Mesodermal cell (in vitro differentiated cells): ENCODE measurements around the gene KEAP1.

Source experiments
- H3K27ac ChIP-seq: 2 replicates; pipeline ENCODE4 v1.7.0; 2013; ENCODE audit warnings: mild to moderate bottlenecking, low read depth, low read length, moderate library complexity; ENCODE audit not compliant: severe bottlenecking
- H3K36me3 ChIP-seq: 2 replicates; pipeline ENCODE4 v1.7.1; 2013; ENCODE audit warnings: mild to moderate bottlenecking, low read length, moderate library complexity; ENCODE audit not compliant: control insufficient read depth, insufficient read depth
- H3K4me1 ChIP-seq: one replicate; pipeline ENCODE4 v1.7.1; 2013; ENCODE audit warnings: mild to moderate bottlenecking, low read length; ENCODE audit not compliant: insufficient read depth, control insufficient read depth, poor library complexity, severe bottlenecking
- H3K4me3 ChIP-seq: 2 replicates; pipeline ENCODE4 v1.7.0; 2013; ENCODE audit warnings: low read length, control low read depth, mild to moderate bottlenecking; ENCODE audit not compliant: insufficient read depth, poor library complexity, severe bottlenecking; ENCODE audit errors: extremely low read depth
- H3K9me3 ChIP-seq: 2 replicates; pipeline ENCODE4 v1.7.1; 2013; ENCODE audit warnings: mild to moderate bottlenecking, low read length, moderate library complexity; ENCODE audit not compliant: control insufficient read depth
- WGBS, 2 experiments: methylation state at CpG; one replicate each; pipeline ENCODE4 v1.1.5; 2013; ENCODE audit warnings: missing lambda C conversion rate in 2 of 2; ENCODE audit not compliant: insufficient coverage in 2 of 2; 5-methylcytosine and 5-hydroxymethylcytosine counted together

The KEAP1 gene

GRCh38 chr19:10497371-10497770, 5.8 kb downstream of the KEAP1 start:
- no peaks in the 10 kb centered on the region for H3K4me1 ChIP-seq
- no peak overlapping the region for H3K4me3 ChIP-seq
- 94 to 98% methylated on average over 4 of the region's 4 CpGs for WGBS, 2 experiments
- no peaks in the 10 kb centered on the region for H3K9me3 ChIP-seq
- peaks cover 77% of the 10 kb centered on the region for H3K36me3 ChIP-seq
- H3K27ac ChIP-seq: no peak overlapping the region

- H3K36me3 ChIP-seq: peaks cover 88% of the 10 kb centered on the region
- WGBS, 2 experiments: 95 to 96% methylated on average over 36 to 39 of the region's 43 CpGs
These were observed 11.6 kb downstream of the KEAP1 start for GRCh38 chr19:10491472-10492047.

GRCh38 chr19:10486551-10486950, 16.6 kb downstream of the KEAP1 start:
- no peaks in the 10 kb centered on the region for H3K4me1 ChIP-seq
- no peak overlapping the region for H3K4me3 ChIP-seq
- WGBS, 2 experiments: 99% methylated on average over 11 to 12 of the region's 13 CpGs
- H3K27ac ChIP-seq: no peak overlapping the region
- peaks cover 65% of the 10 kb centered on the region for H3K36me3 ChIP-seq
- no peaks in the 10 kb centered on the region for H3K9me3 ChIP-seq

More at GRCh38 chr19:10491472-10492047, 11.6 kb downstream of the KEAP1 start:
- Histone ChIP-seq H3K9me3 (no peaks in the 10 kb centered on the region), H3K4me3 (no peak overlapping the region), H3K4me1 (no peaks in the 10 kb centered on the region), H3K27ac (no peak overlapping the region)

DNA sequence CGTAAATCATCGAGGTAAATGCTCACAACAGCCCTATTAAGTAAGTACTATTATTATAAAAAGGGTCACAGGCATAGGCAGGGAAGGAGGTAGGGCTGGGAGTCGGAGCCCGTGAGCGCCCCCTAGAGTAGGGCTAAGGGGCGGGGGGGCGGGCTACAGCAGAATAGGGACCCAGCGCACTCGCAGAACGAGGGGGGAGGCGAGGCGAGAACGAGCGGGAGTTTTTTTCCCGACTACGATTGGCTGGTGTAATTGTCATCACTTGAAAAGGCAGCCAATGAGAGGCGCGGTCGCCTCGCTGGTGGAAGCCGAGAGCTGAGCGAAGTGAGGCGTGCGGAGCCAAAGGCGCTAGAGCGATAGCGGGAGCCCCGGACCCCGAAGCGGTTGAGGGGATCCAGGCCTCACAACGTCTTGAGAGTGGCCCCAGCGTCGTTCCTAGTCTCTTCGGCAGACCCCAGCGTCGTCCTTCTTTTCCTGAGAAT, 24.2 kb downstream of the KEAP1 start:
- WGBS, 2 experiments: 7 to 8% methylated on average over 28 to 34 of the region's 36 CpGs
- Histone ChIP-seq H3K9me3 (no peaks in the 10 kb centered on the region), H3K36me3 (no peaks in the 10 kb centered on the region), H3K4me1 (no peaks in the 10 kb centered on the region), H3K27ac (no peak overlapping the region), H3K4me3 (no peak overlapping the region)

- 0 to 14% methylated on average over 1 of the region's 5 CpGs for WGBS, 2 experiments
- no peaks in the 10 kb centered on the region for H3K9me3 ChIP-seq
- H3K4me3 ChIP-seq: no peak overlapping the region
- no peak overlapping the region for H3K27ac ChIP-seq
- no peaks in the 10 kb centered on the region for H3K36me3 ChIP-seq
- no peaks in the 10 kb centered on the region for H3K4me1 ChIP-seq
These were observed 24.7 kb downstream of the KEAP1 start for GRCh38 chr19:10478476-10478875.

- 75 to 87% methylated on average over 4 to 6 of the region's 6 CpGs for whole genome bisulfite sequencing, 2 experiments
- no peaks in the 10 kb centered on the region for H3K9me3 ChIP-seq
- H3K4me1 ChIP-seq: no peaks in the 10 kb centered on the region
- H3K4me3 ChIP-seq: no peak overlapping the region
- no peak overlapping the region for H3K27ac ChIP-seq
- no peaks in the 10 kb centered on the region for H3K36me3 ChIP-seq
These were observed 28.1 kb downstream of the KEAP1 start for GRCh38 chr19:10474962-10475451.

DNA sequence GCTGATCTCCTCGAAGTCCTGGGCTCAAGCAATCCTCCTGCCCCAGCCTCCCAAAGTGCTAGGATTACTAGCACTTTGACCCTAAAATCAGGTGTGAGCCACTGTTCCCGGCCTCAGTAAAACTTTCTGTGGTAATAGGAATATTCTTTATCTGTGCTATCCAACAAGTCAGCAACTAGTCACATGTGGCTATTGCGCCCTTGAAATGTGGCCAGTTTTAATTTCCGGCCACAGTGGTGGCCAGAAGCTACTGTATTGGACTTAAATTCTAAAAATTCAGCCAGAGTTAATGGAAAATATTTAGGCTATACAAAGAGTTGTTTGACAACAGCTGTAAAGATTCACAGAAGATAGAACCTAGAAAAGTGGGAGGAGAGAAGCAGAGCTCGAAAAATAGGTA, 30.0 kb downstream of the KEAP1 start:
- WGBS, 2 experiments: 95 to 96% methylated on average over 3 to 4 of the region's 5 CpGs
- Histone ChIP-seq H3K9me3 (no peaks in the 10 kb centered on the region), H3K4me1 (no peaks in the 10 kb centered on the region), H3K27ac (no peak overlapping the region), H3K36me3 (no peaks in the 10 kb centered on the region), H3K4me3 (no peak overlapping the region)

DNA sequence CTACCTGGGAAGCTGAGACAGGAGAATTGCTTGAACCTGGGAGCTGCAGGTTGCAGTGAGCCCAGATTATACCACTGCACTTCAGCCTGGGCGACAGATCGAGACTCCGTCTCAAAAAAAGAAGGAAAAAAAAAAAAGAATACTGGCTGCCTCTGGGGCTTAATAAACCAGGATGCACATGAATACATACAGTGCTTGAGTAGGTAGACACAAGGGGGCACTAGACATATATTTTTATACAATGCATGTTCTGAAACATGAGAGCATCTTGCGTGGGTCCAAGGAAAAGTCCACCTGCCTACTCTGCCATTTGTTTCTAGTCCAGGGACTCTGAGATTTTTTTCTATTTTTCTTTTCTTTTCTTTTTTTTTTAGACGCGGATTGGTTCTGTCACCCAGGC, 31.2 kb downstream of the KEAP1 start:
- Histone ChIP-seq H3K4me3 (no peak overlapping the region), H3K9me3 (no peaks in the 10 kb centered on the region), H3K4me1 (no peaks in the 10 kb centered on the region), H3K27ac (no peak overlapping the region), H3K36me3 (peaks cover 4% of the 10 kb centered on the region)
- WGBS, 2 experiments: 67 to 81% methylated on average over 1 to 4 of the region's 6 CpGs

DNA sequence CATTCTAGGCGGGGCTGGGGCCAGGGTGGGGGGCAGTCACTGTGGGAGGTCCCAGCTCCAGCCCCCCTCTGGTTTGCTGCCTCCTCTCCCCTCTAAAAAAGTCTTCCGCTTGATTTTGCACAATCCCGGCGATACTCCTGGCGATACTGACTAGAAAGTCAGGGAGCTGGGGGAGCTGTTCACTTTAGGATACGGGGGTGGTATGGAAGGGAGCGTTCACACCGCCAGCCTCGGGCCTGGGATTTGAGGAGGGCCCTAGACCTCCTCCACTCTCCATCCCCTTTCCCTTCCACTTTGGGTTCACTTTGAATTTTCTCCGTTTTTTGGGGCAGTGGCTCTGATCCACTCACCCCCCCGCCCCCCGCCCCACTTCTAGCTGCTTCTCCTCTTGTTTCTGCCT, 35.0 kb downstream of the KEAP1 start:
- Histone ChIP-seq H3K27ac (no peak overlapping the region), H3K36me3 (peaks cover 13% of the 10 kb centered on the region), H3K9me3 (no peaks in the 10 kb centered on the region), H3K4me1 (no peaks in the 10 kb centered on the region), H3K4me3 (no peak overlapping the region)
- 83 to 88% methylated on average over 1 to 8 of the region's 12 CpGs for WGBS, 2 experiments

DNA sequence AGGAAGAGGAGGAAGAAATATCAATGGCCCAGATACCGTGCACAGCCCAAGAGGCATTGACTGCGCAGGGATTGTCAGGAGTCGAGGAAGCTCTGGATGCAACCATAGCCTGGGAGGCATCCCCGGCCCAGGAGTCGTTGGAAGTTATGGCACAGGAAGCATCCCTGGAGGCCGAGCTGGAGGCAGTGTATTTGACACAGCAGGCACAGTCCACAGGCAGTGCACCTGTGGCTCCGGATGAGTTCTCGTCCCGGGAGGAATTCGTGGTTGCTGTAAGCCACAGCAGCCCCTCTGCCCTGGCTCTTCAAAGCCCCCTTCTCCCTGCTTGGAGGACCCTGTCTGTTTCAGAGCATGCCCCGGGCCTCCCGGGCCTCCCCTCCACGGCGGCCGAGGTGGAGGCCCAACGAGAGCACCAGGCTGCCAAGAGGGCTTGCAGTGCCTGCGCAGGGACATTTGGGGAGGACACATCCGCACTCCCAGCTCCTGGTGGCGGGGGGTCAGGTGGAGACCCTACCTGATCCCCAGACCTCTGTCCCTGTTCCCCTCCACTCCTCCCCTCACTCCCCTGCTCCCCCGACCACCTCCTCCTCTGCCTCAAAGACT, 36.0 kb downstream of the KEAP1 start:
- H3K4me3 ChIP-seq: no peak overlapping the region
- H3K4me1 ChIP-seq: no peaks in the 10 kb centered on the region
- H3K27ac ChIP-seq: no peak overlapping the region
- peaks cover 13% of the 10 kb centered on the region for H3K36me3 ChIP-seq
- WGBS, 2 experiments: 89 to 90% methylated on average over 16 to 19 of the region's 20 CpGs
- no peaks in the 10 kb centered on the region for H3K9me3 ChIP-seq

DNA sequence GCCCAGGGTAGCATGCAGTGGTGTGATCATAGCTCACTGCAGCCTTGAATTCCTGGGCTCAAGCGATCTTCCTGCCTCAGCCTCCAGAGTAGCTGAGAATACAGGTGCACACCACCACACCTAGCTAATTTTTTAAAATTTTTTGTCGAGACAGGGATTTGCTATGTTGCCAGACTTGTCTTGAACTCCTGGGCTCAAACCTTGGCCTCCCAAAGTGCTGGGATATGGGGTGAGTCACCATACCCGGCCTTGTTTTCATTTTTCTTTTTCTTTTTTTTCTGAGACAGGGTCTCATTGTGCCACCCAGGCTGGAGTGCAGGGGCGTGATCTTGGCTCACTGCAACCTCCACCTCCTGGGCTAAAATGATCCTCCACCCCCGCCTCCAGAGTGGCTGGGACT, 38.7 kb downstream of the KEAP1 start:
- WGBS, 2 experiments: 100% methylated on average over 3 to 4 of the region's 5 CpGs
- no peak overlapping the region for H3K27ac ChIP-seq

More for the DNA sequence above, 38.7 kb downstream of the KEAP1 start:
- peaks cover 13% of the 10 kb centered on the region for H3K36me3 ChIP-seq
- peaks cover 3% of the 10 kb centered on the region for H3K4me1 ChIP-seq
- no peak overlapping the region for H3K4me3 ChIP-seq
- H3K9me3 ChIP-seq: no peaks in the 10 kb centered on the region
